ENCODE data around the gene FAM83F. TPM values are rescaled to one million over a fixed set of nuclear protein-coding genes. Genes with fewer than 3 reads are reported as not detected.
"Not testable (repeated sequence)": the region's sequence is repeated elsewhere in the genome, so short reads cannot be mapped to it uniquely, and the experiment has no call there.

Gene FAM83F
- polyA plus RNA-seq (2014; cell fraction: cytosol; rRNA removed), result not detected in 2 replicates
- polyA plus RNA-seq (2014; cell fraction: nucleus; rRNA removed), result 0.01 TPM in 1 of 2 replicates, not detected in the other

GRCh38 chr22:39994566-39995392 is at the start of gene FAM83F:
TSS of gene FAM83F (plus strand) at chr22:39994954. CDS start at chr22:39995043, 89 bp downstream.
- no peak for DNase-seq (ENCODE audit: low spot score)

- DNase-seq (ENCODE audit: low spot score), result no peak
Measured at GRCh38 chr22:39946126-39946502, 48.6 kb upstream of the FAM83F start.

- DNase-seq (ENCODE audit: low spot score), result no peak
Measured at GRCh38 chr22:39946503-39947219, 48.1 kb upstream of the FAM83F start.

- DNase-seq (ENCODE audit: low spot score), result no peak
Measured at GRCh38 chr22:39947220-39948216, 47.2 kb upstream of the FAM83F start.

GRCh38 chr22:39949964-39950737 is 44.6 kb upstream of the FAM83F start:
- no peak for DNase-seq (ENCODE audit: low spot score)

GRCh38 chr22:39951603-39952293 is 43.0 kb upstream of the FAM83F start:
- not testable (repeated sequence) for DNase-seq (ENCODE audit: low spot score)

- DNase-seq (ENCODE audit: low spot score), result no peak
Measured at GRCh38 chr22:39952347-39952746, 42.4 kb upstream of the FAM83F start.

- no peak for DNase-seq (ENCODE audit: low spot score)
Measured at GRCh38 chr22:39953101-39953500, 41.7 kb upstream of the FAM83F start.

GRCh38 chr22:39954584-39955055 is 40.1 kb upstream of the FAM83F start:
- no peak for DNase-seq (ENCODE audit: low spot score)

GRCh38 chr22:39955675-39956074 is 39.1 kb upstream of the FAM83F start:
- DNase-seq (ENCODE audit: low spot score), result no peak

- no peak for DNase-seq (ENCODE audit: low spot score)
Measured at GRCh38 chr22:39956932-39957664, 37.7 kb upstream of the FAM83F start.

GRCh38 chr22:39958009-39958711 is 36.6 kb upstream of the FAM83F start:
- no peak for DNase-seq (ENCODE audit: low spot score)

GRCh38 chr22:39958949-39959639 is 35.7 kb upstream of the FAM83F start:
- peak; percentile 12 for DNase-seq (ENCODE audit: low spot score)

GRCh38 chr22:39959640-39960447 is 34.9 kb upstream of the FAM83F start, which contains the start of gene TMA7B:
TSS of gene TMA7B (plus strand) at chr22:39960397. CDS start at chr22:39964375, 3,978 bp downstream.
- DNase-seq (ENCODE audit: low spot score), result peak; percentile 43

GRCh38 chr22:39960791-39961746 is 33.7 kb upstream of the FAM83F start:
- DNase-seq (ENCODE audit: low spot score), result no peak

- no peak for DNase-seq (ENCODE audit: low spot score)
Measured at GRCh38 chr22:39962071-39962470, 32.7 kb upstream of the FAM83F start.

Measured in SK-N-DZ (cell line).